DMS 273 (cell line): Measurements from ENCODE around the gene GPR89A.
"Not testable (repeated sequence)": the region's sequence is repeated elsewhere in the genome, so short reads cannot be mapped to it uniquely, and the experiment has no call there.

Experiments used
- DNase-seq: peaks from one replicate; lab custom pipeline; 2025; ENCODE audit not compliant: unreplicated experiment; lab: John Stamatoyannopoulos, UW

GPR89A gene

DNA sequence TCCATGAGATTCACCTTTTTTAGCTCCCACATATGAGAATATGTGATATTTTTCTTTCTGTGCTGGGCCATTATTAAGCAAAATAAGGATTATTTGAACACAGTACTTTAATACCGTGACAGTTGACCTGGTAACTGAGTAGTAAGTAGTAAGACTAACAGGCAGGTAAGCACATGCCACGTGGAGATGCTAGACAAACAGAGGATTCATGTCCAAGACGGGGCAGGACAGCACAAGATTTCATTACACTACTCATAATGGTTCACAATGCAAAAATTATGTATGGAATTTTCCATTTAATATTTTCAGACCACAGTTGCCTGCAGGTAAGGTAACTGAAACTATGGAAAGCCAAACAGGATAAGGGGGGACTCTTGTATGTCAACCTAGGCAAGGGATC is 77.1 kb downstream of the GPR89A start:
- not testable (repeated sequence) for DNase-seq

DNA sequence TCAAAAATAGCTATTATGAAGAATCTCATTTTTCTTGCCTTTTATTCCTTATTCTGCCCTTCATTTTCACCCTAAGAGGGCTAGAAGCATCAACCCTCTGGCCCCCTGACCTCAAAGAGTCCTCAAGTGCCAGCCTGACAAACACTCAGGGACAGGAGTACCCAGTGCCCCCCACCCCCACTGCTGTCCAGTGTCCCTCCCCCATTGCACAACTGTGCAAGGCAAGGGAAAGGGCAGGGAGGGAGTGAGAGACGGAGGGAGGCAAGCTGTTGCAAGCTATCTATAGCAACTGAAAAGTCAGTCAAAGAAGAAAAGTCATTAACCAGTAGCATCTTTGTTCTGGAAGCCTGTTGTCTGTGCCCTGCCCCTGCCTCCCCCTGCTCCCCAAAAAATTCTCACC is 78.3 kb downstream of the GPR89A start:
- not testable (repeated sequence) for DNase-seq

GRCh38 chr1:145688328-145688727 is 80.5 kb downstream of the GPR89A start:
- DNase-seq = no peak

DNA sequence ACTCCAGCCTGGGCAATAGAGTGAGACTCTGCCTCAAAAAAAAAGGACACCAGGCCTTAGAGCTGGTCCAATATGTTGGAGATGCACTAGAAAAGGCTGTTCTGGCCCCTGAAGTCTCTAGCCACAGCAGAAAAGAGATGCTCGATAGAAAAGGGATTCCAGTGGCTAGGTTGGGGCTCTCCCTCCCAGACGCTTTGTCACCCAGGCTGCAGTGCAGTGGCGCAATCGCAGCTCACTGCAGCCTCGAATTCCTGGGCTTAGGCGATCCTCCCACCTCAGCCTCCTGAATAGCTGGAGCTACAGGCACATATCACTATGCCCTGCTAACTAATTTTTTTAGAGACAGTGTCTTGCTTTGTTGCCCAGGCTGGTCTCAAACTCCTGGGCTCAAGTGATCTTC is 81.1 kb downstream of the GPR89A start:
- no peak for DNase-seq

- peak; percentile 20 for DNase-seq
Observed at GRCh38 chr1:145689922-145690321, 82.1 kb downstream of the GPR89A start.

- peak; percentile 92 for DNase-seq
Observed at GRCh38 chr1:145690587-145691558, 83.1 kb downstream of the GPR89A start.

DNA sequence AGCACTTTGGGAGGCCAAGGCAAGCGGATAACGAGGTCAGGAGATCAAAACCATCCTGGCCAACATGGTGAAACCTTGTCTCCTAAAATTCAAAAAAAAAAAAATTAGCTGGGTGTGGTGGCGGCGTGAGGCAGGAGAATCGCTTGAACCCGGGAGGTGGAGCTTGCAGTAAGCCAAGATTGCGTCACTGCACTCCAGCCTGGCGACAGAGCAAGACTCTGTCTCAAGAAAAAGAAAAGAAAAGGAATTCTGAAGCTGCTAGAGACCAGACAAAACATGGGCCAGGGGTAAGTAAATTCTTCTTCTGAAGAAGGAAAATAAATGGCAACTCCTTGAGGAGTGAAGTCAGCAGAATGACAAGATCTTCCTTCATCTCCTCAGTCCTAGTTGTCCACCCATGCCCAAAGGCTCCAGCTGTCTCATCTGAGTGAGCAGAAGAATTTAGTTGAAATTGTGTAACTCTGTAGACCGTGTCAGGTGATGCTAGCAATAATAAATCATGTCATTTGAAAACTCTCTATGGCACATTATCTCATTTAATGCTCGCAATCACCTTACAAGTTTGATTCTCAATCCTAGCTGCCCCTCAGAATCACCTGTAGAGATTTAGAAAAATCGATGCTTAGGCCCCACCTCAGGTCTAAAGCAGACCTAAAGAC is 85.1 kb downstream of the GPR89A start:
- DNase-seq = no peak

DNA sequence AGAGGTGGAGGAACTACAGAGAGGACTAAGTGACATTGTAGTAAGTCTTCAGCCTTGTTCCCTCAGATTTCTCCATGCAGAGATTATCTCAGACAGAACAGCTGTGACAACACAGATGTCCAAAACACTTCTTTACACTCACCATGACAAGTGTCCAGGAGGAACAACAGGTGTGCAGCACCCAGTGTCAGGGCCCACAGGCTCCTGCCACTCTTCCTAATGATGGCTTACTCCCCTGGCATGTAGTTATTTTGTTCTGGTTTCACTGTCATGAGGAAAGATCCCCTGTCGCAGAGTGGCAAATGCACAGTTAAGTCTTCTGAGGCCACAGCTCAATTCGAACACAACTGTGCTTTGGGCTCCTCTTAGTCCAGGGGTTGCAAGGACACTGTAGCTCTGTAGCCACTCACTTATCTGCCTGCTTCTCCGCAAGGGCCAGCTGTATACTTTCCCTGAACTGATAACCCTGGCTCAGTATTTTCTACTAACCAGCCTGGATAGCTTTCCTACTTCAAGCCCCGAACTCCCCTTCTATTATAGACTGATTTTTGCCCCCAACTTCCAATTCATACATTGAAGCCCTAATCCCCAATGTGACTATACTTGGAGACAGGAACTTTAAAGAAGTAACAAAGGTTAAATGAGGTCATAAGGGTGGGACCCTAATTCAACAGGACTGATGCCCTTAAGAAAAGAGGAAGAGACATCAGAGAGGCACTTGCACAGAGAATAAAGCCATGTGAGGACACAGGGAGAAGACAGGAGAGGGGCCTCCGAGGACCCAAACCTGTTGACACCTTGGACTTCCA is 88.2 kb downstream of the GPR89A start:
- DNase-seq = no peak

GRCh38 chr1:145696630-145696960 is 88.8 kb downstream of the GPR89A start:
- no peak for DNase-seq

DNA sequence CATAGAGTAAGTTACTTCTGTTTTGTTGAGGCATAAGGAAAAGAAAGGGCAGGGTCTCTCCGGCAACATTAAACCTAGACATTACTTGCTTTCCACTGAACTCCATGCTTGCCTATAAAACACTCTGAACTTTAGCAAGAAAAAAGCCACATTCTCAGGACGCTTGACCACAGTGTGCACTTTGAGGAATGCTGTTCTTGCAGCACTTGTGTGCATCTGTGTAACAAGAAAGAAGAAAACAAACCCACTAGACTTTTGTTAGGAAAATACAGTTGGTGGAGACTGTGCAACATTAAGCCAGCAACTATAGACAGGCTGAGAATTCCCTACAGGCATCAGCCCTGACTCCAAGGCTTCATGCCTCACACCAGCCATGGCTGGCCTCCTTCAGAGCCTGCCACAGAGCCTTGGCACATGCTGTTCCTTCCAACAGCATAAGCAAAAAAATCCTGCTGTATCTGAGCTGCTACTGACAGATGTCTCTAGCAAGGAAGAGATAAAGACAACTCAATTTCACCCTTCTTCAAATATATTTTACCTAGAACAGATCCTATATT is 93.6 kb downstream of the GPR89A start:
- no peak for DNase-seq

GRCh38 chr1:145702052-145702451 is 94.3 kb downstream of the GPR89A start:
- DNase-seq = no peak

DNA sequence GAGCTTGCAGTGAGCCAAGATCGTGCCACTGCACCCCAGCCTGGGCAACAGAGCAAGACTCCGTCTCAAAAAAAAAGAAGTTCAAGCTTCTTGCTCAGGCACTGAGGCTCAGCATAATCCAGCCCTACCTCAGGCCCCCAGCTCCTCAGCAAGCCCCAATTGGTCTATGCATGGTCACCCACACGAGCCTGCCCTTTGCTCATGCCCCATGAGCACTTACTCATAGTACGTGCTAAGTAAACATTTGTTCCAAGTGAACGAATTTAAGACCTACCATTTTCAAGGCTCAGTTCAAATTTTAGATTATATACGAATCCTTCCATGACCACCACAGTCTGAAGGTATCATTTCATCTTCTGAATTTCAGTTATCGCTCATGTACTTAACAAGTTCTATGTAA is 95.0 kb downstream of the GPR89A start:
- DNase-seq = no peak

- no peak for DNase-seq
Observed at GRCh38 chr1:145705622-145706021, 97.8 kb downstream of the GPR89A start.

GRCh38 chr1:145706086-145706664 is 98.4 kb downstream of the GPR89A start:
- no peak for DNase-seq

GRCh38 chr1:145707183-145707867 is 99.5 kb downstream of the GPR89A start, which contains the start of gene PDZK1:
TSS of gene PDZK1 (minus strand) at chr1:145707368. CDS start at chr1:145688021, 19,347 bp downstream.
- no peak for DNase-seq

GRCh38 chr1:145708063-145708462 is 100.3 kb downstream of the GPR89A start:
- no peak for DNase-seq

DNA sequence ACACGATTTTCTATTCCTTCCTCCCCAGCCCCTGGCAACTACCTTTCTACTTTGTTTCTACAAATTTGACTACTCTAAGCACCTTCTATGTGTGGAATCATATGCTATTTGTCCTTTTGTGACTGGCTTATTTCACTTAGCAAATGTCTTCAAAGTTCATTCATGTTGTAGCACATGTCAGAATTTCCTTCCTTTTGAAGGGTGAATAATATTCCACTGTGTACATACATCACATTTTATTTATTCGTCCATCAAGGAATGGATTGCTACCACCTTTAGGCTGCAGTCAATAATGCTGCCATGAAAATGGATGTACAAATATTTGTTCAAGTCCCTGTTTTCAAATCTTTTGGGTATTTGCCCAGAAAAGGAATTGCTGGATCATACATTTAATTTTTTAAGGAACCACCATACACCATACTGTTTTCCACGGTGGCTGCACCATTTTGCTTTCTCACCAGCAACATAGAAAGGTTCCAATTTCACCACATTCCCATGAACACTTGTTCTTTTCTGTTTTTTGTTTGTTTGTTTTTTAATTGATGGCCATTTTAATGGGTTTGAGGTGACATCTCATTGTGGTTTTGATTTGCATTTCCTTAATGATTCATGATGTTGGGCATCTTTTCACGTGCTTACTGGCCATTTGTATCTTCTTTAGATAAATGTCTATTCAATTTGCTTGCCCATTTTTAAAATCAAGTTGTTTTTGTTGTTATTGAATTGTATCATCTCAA is 102.7 kb downstream of the GPR89A start:
- DNase-seq = no peak

DNA sequence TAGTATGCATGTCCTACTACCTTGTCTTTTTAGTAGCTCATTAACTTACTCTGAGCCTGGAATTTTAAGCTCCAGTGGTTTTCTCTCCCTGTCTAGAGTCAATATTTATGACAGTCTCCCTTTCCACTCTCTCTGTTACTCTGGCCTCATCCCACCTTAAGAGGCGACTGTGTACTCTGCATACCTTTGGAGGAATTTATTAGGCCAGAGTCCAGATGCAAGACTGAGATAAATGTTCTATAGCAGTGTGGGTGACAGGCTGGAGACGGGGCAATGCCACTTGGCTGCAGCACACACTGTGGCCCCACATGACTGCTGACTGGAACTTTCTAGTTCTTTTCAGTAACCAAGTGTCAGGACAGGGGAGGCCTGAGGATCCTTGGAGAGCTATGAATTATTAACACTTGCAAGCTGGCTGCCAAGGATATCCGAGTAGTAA is 103.4 kb downstream of the GPR89A start:
- DNase-seq = no peak

- DNase-seq = no peak
Observed at GRCh38 chr1:145714524-145715111, 106.8 kb downstream of the GPR89A start.
